SK-N-SH treated with all-trans-retinoic acid at 6 μM for 48 hours (cell line): ENCODE measurements around the gene ABR.

Experiments used
- CREB5 ChIP-seq: fragments of 250-450 bp; sonication (Bioruptor Pico); IDR thresholded peaks from 2 replicates; pipeline ENCODE4 v1.5.1; 2020; ENCODE audit warnings: low read depth, mild to moderate bottlenecking, moderate library complexity
- CSDC2 ChIP-seq: fragments of 250-450 bp; sonication (Bioruptor Pico); IDR thresholded peaks from 2 replicates; pipeline ENCODE4 v1.5.0; 2020; ENCODE audit warnings: mild to moderate bottlenecking, moderate library complexity
- CSRNP3 ChIP-seq: fragments of 250-450 bp; sonication (Bioruptor Pico); IDR thresholded peaks from 2 replicates; pipeline ENCODE4 v1.5.1; 2021; ENCODE audit warnings: mild to moderate bottlenecking, moderate library complexity
- GLIS3 ChIP-seq: fragments of 250-450 bp; sonication (Bioruptor Pico); IDR thresholded peaks from 2 replicates; pipeline ENCODE4 v1.5.0; 2020; ENCODE audit warnings: mild to moderate bottlenecking, moderate library complexity
- ISL1 ChIP-seq: fragments of 250-450 bp; sonication (Bioruptor Pico); IDR thresholded peaks from 2 replicates; pipeline ENCODE4 v2.1.2; 2022; ENCODE audit warnings: mild to moderate bottlenecking, moderate library complexity
- OSR1 ChIP-seq: fragments of 250-450 bp; sonication (Bioruptor Pico); IDR thresholded peaks from 2 replicates; pipeline ENCODE4 v1.8.0; 2022; ENCODE audit warnings: moderate library complexity, mild to moderate bottlenecking, inconsistent platforms
- RARB ChIP-seq: fragments of 250-450 bp; sonication (Bioruptor Pico); IDR thresholded peaks from 2 replicates; pipeline ENCODE4 v1.8.0; 2021; ENCODE audit warnings: mild to moderate bottlenecking, moderate library complexity
- SNAI2 ChIP-seq: fragments of 250-450 bp; sonication (Bioruptor Pico); IDR thresholded peaks from 2 replicates; pipeline ENCODE4 v1.5.0; 2020; ENCODE audit warnings: mild to moderate bottlenecking, moderate library complexity
- TCF4 ChIP-seq: fragments of 250-450 bp; sonication (Bioruptor Pico); IDR thresholded peaks from 2 replicates; pipeline ENCODE4 v1.8.0; 2021; ENCODE audit warnings: mild to moderate bottlenecking, moderate library complexity, borderline replicate concordance
- TSHZ2 ChIP-seq: fragments of 250-450 bp; sonication (Bioruptor Pico); IDR thresholded peaks from 2 replicates; pipeline ENCODE4 v1.5.0; 2020; ENCODE audit warnings: mild to moderate bottlenecking, moderate library complexity
- ZFP30 ChIP-seq: fragments of 450-650 bp; formaldehyde crosslinking; IDR thresholded peaks from 2 replicates; pipeline ENCODE4 v1.5.0; 2022; ENCODE audit warnings: mild to moderate bottlenecking, moderate library complexity

- TF ChIP-seq TSHZ2 (CRISPR knock-in tag), result no peak
- no peak for TF ChIP-seq SNAI2
- TF ChIP-seq RARB (CRISPR knock-in tag), result no peak
- TF ChIP-seq CSRNP3, result no peak
- no peak for TF ChIP-seq GLIS3 (CRISPR knock-in tag)
- no peak for TF ChIP-seq CSDC2 (CRISPR knock-in tag)
- no peak for TF ChIP-seq ZFP30 (CRISPR knock-in tag)
- TF ChIP-seq CREB5 (CRISPR knock-in tag), result no peak
- TF ChIP-seq OSR1 (CRISPR knock-in tag), result no peak
- no peak for TF ChIP-seq TCF4 (CRISPR knock-in tag)
- no peak for TF ChIP-seq ISL1 (CRISPR knock-in tag)
These were observed 35.6 kb downstream of the ABR start for GRCh38 chr17:1144162-1144561.
